K562 (cell line): ENCODE data around the gene ART1. TPM values are rescaled to one million over a fixed set of nuclear protein-coding genes. Genes with fewer than 3 reads are reported as not detected.

Experiments used
- ATAC-seq: fragments of 200-7000 bp; cut with Tn5 transposase; 3 replicates; pipeline ENCODE4 v1.9.1; 2020; ENCODE audit warnings: moderate library complexity
- BruUV-seq: library from RNA; stranded (reverse); fragments of 400-500 nt; replicated peaks from 2 replicates; lab custom pipeline; 2021; lab: Mats Ljungman, UMichigan
- CTCF ChIA-PET: fragments of 300-600 bp; formaldehyde crosslinking; extraction: SDS; loops from one replicate; lab custom pipeline; 2021; ENCODE audit warnings: low intra/inter-chr PET ratio; lab: Yijun Ruan, JAX
- POLR2A ChIA-PET: fragments of 300-600, 350-650 bp; sonication (Branson Sonifier 250); formaldehyde crosslinking; extraction: SDS; loops from one replicate; lab custom pipeline; 2021; ENCODE audit warnings: antibody characterized with exemption, inconsistent platforms; lab: Yijun Ruan, JAX
- DNase-seq, 4 experiments: peaks; one replicate each; pipeline versions ENCODE4 v3.0.0 to v3.0.0-alpha.2; 2011 to 2018; ENCODE audit warnings: low spot score in 3 of 4, mixed read lengths in 3 of 4; ENCODE audit errors: extremely low read depth in 1 of 4
- FAIRE-seq: peaks from 2 replicates; lab custom pipeline; 2011; peaks lifted over from hg19 to GRCh38; lab: Jason Lieb, UNC
- H2AFZ ChIP-seq: 2 replicates; pipeline ENCODE4 v1.6.0; 2011; ENCODE audit warnings: low read depth, low read length, control low read depth, inconsistent platforms
- H3K27ac ChIP-seq: fragments of 200-600 bp; 3 replicates; pipeline ENCODE4 v1.8.0; 2011; ENCODE audit warnings: low read depth, mild to moderate bottlenecking, control low read depth, inconsistent platforms, low read length, moderate library complexity, mixed read lengths; ENCODE audit errors: extremely low read depth
- H3K27me3 ChIP-seq, 2 experiments: fragments of 300-600 bp in 1 of 2; 2 replicates in 1 of 2; 3 replicates in 1 of 2; pipeline versions ENCODE4 v1.6.0 to v1.8.0; 2011; ENCODE audit warnings: inconsistent platforms in 2 of 2, low read length in 2 of 2, mild to moderate bottlenecking in 1 of 2, mixed read lengths in 1 of 2, moderate library complexity in 1 of 2; ENCODE audit not compliant: control insufficient read depth in 2 of 2, insufficient read depth in 2 of 2
- H3K36me3 ChIP-seq: fragments of 300-600 bp; 3 replicates; pipeline ENCODE4 v1.8.0; 2011; ENCODE audit warnings: mild to moderate bottlenecking, low read length, inconsistent platforms; ENCODE audit not compliant: control insufficient read depth, insufficient read depth
- H3K4me1 ChIP-seq, 2 experiments: fragments of 200-600 bp in 1 of 2; replicated peaks in 1 of 2; 2 replicates in 1 of 2; 3 replicates in 1 of 2; pipeline versions ENCODE4 v1.5.1 to v1.8.0; 2011; ENCODE audit warnings: inconsistent platforms in 2 of 2, low read length in 2 of 2, mild to moderate bottlenecking in 1 of 2, mixed read lengths in 1 of 2, moderate library complexity in 1 of 2; ENCODE audit not compliant: control insufficient read depth in 2 of 2, insufficient read depth in 2 of 2
- H3K4me2 ChIP-seq: 2 replicates; pipeline ENCODE4 v1.6.1; 2011; ENCODE audit warnings: low read length, control low read depth, inconsistent platforms, mixed read lengths; ENCODE audit not compliant: insufficient read depth
- H3K4me3 ChIP-seq: fragments of 200-600 bp; sonication (generic), shearing (Covaris generic); 2 replicates; pipeline ENCODE4 v1.5.1; 2016; ENCODE audit warnings: control low read depth, inconsistent platforms
- H3K79me2 ChIP-seq: fragments of 200-600 bp; 3 replicates; pipeline ENCODE4 v1.8.0; 2011; ENCODE audit warnings: low read length, inconsistent platforms; ENCODE audit not compliant: control insufficient read depth, insufficient read depth
- H3K9ac ChIP-seq, 2 experiments: 2 replicates each; pipeline versions ENCODE4 v1.6.0 to v1.6.1; 2011; ENCODE audit warnings: low read depth in 2 of 2, low read length in 2 of 2, control low read depth in 1 of 2, inconsistent platforms in 1 of 2, mild to moderate bottlenecking in 1 of 2, mixed read lengths in 1 of 2; ENCODE audit not compliant: insufficient read depth in 1 of 2
- H3K9me1 ChIP-seq: one replicate; pipeline ENCODE4 v1.6.0; 2011; ENCODE audit warnings: inconsistent platforms, mild to moderate bottlenecking, low read length, moderate library complexity; ENCODE audit not compliant: control insufficient read depth, insufficient read depth
- H3K9me3 ChIP-seq: replicated peaks from 2 replicates; pipeline ENCODE4 v1.5.1; 2011; ENCODE audit warnings: low read depth, low read length, inconsistent platforms; ENCODE audit not compliant: control insufficient read depth, insufficient read depth
- H4K20me1 ChIP-seq: replicated peaks from 2 replicates; pipeline ENCODE4 v1.6.1; 2011; ENCODE audit warnings: low read length, inconsistent platforms, mixed read lengths; ENCODE audit not compliant: control insufficient read depth, insufficient read depth
- ATF7 ChIP-seq: fragments of 450-650 bp; IDR thresholded peaks from 2 replicates; pipeline ENCODE4 v1.7.1; 2014; ENCODE audit warnings: mild to moderate bottlenecking, moderate library complexity
- CHAMP1 ChIP-seq: fragments of 450-650 bp; IDR thresholded peaks from 2 replicates; pipeline ENCODE4 v1.6.1; 2016; ENCODE audit warnings: mild to moderate bottlenecking
- COPS2 ChIP-seq: fragments of 450-650 bp; conservative IDR thresholded peaks from 2 replicates; pipeline ENCODE4 v1.6.1; 2016; ENCODE audit warnings: mild to moderate bottlenecking, moderate library complexity
- E2F8 ChIP-seq: fragments of 450-650 bp; IDR thresholded peaks from 2 replicates; pipeline ENCODE4 v1.7.1; 2018; ENCODE audit warnings: mild to moderate bottlenecking, low read depth; ENCODE audit not compliant: partially characterized antibody
- FOS ChIP-seq: IDR thresholded peaks from 3 replicates; pipeline ENCODE4 v1.6.1; 2011; ENCODE audit not compliant: insufficient read length; ENCODE audit errors: extremely low read depth
- GTF2E2 ChIP-seq: fragments of 200-800 bp; sonication (Bioruptor generic); IDR thresholded peaks from 2 replicates; pipeline ENCODE4 v1.6.1; 2016; ENCODE audit warnings: missing genetic modification characterization, missing compliant biosample characterization
- HLTF ChIP-seq: fragments of 450-650 bp; IDR thresholded peaks from 2 replicates; pipeline ENCODE4 v1.6.1; 2016
- HMG20A ChIP-seq: fragments of 450-650 bp; formaldehyde crosslinking; conservative IDR thresholded peaks from 2 replicates; pipeline ENCODE4 v1.4.0; 2020; ENCODE audit warnings: mild to moderate bottlenecking, mixed read lengths
- KDM2B ChIP-seq: fragments of 250-450 bp; sonication (Bioruptor Pico); IDR thresholded peaks from 2 replicates; pipeline ENCODE4 v1.8.0; 2021; ENCODE audit warnings: mild to moderate bottlenecking, moderate library complexity
- MCM3 ChIP-seq: fragments of 450-650 bp; IDR thresholded peaks from 2 replicates; pipeline ENCODE4 v1.6.1; 2016
- MTF1 ChIP-seq: fragments of 250-450 bp; sonication (Bioruptor Pico); IDR thresholded peaks from 2 replicates; pipeline ENCODE4 v1.9.0; 2021; ENCODE audit warnings: moderate library complexity, mild to moderate bottlenecking, inconsistent platforms, borderline replicate concordance
- NKRF ChIP-seq: fragments of 450-650 bp; IDR thresholded peaks from 2 replicates; pipeline ENCODE4 v1.6.1; 2016; ENCODE audit warnings: borderline replicate concordance
- TAF9B ChIP-seq: fragments of 450-650 bp; IDR thresholded peaks from 2 replicates; pipeline ENCODE4 v1.6.1; 2018; ENCODE audit warnings: mild to moderate bottlenecking; ENCODE audit not compliant: partially characterized antibody
- TOE1 ChIP-seq, 2 experiments: fragments of 450-650 bp in 1 of 2; sonication (generic) in 1 of 2; formaldehyde crosslinking in 1 of 2; IDR thresholded peaks; 2 replicates each; pipeline versions ENCODE4 v1.7.1 to v1.8.0; 2016 to 2022; ENCODE audit warnings: borderline replicate concordance in 2 of 2, mild to moderate bottlenecking in 2 of 2, antibody characterized with exemption in 1 of 2, inconsistent platforms in 1 of 2, low read depth in 1 of 2, missing genetic modification reagents in 1 of 2, moderate library complexity in 1 of 2
- ZNF134 ChIP-seq: fragments of 250-450 bp; sonication (Bioruptor Pico); conservative IDR thresholded peaks from 2 replicates; pipeline ENCODE4 v1.4.0; 2020
- ZNF174 ChIP-seq: fragments of 250-450 bp; sonication (Bioruptor Pico); IDR thresholded peaks from 2 replicates; pipeline ENCODE4 v1.4.0; 2020; ENCODE audit warnings: mild to moderate bottlenecking
- ZSCAN32 ChIP-seq: fragments of 450-650 bp; formaldehyde crosslinking; IDR thresholded peaks from 2 replicates; pipeline ENCODE4 v1.4.0; 2020; ENCODE audit warnings: mild to moderate bottlenecking, moderate library complexity
- WGBS: fragments of 100-300 bp; shearing (Covaris generic); methylation state at CpG from one replicate; pipeline ENCODE4 v1.1.6; 2016; ENCODE audit warnings: low coverage, mixed read lengths; ENCODE audit not compliant: insufficient coverage; ENCODE audit errors: missing lambda C conversion rate; 5-methylcytosine and 5-hydroxymethylcytosine counted together
- in situ Hi-C: fragments of 300-500 bp; cut with MboI; formaldehyde crosslinking; loops from 4 replicates; pipeline ENCODE4 v1.15.0; 2018; ENCODE audit warnings: inconsistent platforms, mixed read lengths
- intact Hi-C: fragments of 100-400 bp; cut with micrococcal nuclease; formaldehyde crosslinking; loops from 2 replicates; pipeline ENCODE4 v1.14.2; 2022
- polyA plus RNA-seq, 8 experiments: library from polyadenylated mRNA; depleted of rRNA in 4 of 8; stranded (reverse) in 5 of 8; unstranded in 3 of 8; fragments of >200 nt; fragmentation: Nextera tagmentation in 2 of 8; fragmentation: Illumina TruSeq in 1 of 8; extraction: Ambion mirVana in 2 of 8; extraction: Trizol in 1 of 8; gene quantifications; 2 replicates each; pipeline versions ENCODE4 v1.2.1 to v1.2.3, GENCODE V29; 2011 to 2014; ENCODE audit warnings: inconsistent platforms in 1 of 8, missing spikeins in 1 of 8
- total RNA-seq, 7 experiments: library from RNA; depleted of rRNA in 6 of 7; stranded (reverse); fragments of >200 nt in 6 of 7; fragmentation: Illumina TruSeq in 2 of 7; extraction: Trizol in 2 of 7; gene quantifications; 2 replicates each; pipeline versions ENCODE4 v1.2.1 to v1.2.3, GENCODE V29; 2011 to 2021; ENCODE audit warnings: low replicate concordance in 1 of 7

Gene ART1
- total and polyA plus RNA-seq, 9 of the 15 experiments (the other 6 are each of a cell fraction or from before 2014, with no cell fraction given), result not detected

- no TSS peak for BruUV-seq
- Histone ChIP-seq H3K4me1 (no peaks in the 10 kb centered on the region), H3K9me1 (no peaks in the 10 kb centered on the region), H3K4me2 (no peak overlapping the region), H3K9me3 (no peaks in the 10 kb centered on the region), H3K79me2 (no peaks in the 10 kb centered on the region), H3K36me3 (no peaks in the 10 kb centered on the region), H2AFZ (no peak overlapping the region), H4K20me1 (no peaks in the 10 kb centered on the region; the same call in 1 of the 2 replicates), H3K27me3 (peaks cover 21 to 39% of the 10 kb centered on the region in 2 experiments), H3K27ac (no peak overlapping the region), H3K9ac (no peak overlapping the region), H3K4me3 (no peak overlapping the region)
- intact Hi-C loops (no loop called here), in situ Hi-C loops (no loop called here)
- ATAC-seq (no peak), DNase-seq (no peak), FAIRE-seq (no peak)
- WGBS, result 16% methylated on average over 5 of the region's 5 CpGs
- ChIA-PET POLR2A (interaction anchor here (0.9 kb wide), 2 partner anchors 11 to 18 kb away, joined by 3 to 4 read pairs; no protein-coding TSS in a partner anchor), CTCF (no interaction called here)
- TF ChIP-seq KDM2B (no peak), E2F8 (no peak), ZNF174 (CRISPR knock-in tag) (no peak), NKRF (no peak), ZSCAN32 (no peak), TOE1 (IDR thresholded peaks at IDR 0.05; ENCODE audit: borderline replicate concordance) (no peak), TOE1 (CRISPR knock-in tag; IDR thresholded peaks at IDR 0.05; ENCODE audit: borderline replicate concordance, low read depth) (no peak), MCM3 (no peak), TAF9B (no peak), HLTF (no peak), ATF7 (no peak), HMG20A (CRISPR knock-in tag) (no peak), COPS2 (no peak), CHAMP1 (no peak), GTF2E2 (no peak), ZNF134 (CRISPR knock-in tag) (no peak), FOS (no peak), MTF1 (CRISPR knock-in tag) (no peak)
Measured at GRCh38 chr11:3632070-3632660, 12.8 kb upstream of the ART1 start.
